Hematopoietic multipotent progenitor cell treated with erythropoietin and hydrocortisone succinate and interleukin-3 and kit ligand, for 4 days (in vitro differentiated cells): ENCODE measurements around the gene BAIAP2.

Experiments used
- DNase-seq: peaks from one replicate; pipeline ENCODE4 v3.0.0-alpha.2; 2015

Gene BAIAP2

DNA sequence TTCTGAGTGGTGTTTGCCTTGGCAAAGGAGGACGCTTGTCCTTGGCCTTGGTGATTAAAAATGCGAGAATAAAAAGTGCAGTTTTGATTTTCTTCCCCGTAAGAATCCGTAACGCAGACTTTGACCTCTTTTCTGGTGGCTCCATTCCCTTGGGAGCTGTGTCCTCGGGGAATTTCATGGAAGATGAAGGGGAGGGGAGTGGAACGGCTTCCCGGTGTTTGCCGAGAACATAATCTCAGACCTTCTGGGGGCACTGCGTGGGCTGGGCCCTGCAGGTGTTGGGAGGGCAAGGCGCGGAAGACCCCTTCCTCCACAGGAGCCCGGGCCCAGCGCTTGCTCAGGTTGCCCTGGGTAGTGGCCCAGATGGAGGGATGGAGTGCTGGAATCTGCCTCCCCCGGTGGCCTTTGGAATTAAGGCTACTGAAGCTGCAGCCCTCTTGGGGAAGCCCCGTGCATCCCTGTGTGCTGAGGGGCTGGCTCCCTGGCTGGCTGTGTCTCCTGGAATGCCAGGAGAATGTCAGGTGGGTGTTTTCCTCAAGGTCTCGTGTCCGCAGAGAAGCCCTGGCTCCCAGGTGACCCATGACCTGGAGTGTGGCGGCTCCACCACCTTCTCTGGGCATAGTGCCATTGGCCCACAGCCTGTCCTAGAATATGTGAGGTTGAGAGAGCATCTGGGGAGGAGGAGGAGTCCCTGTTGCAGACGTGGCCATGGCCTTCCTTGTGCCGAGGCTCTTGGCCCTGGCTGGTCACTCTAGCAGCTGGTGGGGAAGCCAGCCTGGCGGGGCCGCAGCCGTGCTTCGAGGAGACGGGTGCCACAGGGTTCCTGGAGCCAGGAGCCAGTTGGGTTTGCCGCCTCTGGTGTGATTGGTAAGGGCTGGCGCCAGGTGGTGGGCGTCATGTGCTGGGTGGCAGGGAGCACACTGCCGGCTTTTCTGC lies 3.1 kb downstream of the BAIAP2 start:
- no peak for DNase-seq

DNA sequence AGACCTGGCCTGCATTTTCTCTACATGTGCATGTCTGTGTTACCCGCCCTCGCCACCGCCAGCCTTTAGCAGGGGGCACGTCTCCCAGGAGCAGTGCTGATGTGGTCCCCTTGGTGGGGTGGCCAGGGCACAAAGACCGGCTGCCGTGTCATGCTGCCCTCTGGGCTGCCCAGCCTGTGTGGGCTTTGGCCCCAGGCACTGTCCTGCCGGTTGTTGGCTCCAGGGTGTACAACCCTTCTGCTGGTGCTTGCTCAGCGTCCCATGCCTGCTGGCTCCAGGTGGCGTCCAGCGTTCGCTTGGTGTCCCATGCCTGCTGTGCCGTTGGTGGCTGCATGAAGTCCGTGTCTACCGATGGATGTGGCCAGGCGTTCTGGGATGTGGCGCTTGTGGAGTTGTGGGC lies 4.1 kb downstream of the BAIAP2 start:
- DNase-seq = no peak

- DNase-seq = no peak
These were observed 5.2 kb downstream of the BAIAP2 start for GRCh38 chr17:81039854-81040758.

DNA sequence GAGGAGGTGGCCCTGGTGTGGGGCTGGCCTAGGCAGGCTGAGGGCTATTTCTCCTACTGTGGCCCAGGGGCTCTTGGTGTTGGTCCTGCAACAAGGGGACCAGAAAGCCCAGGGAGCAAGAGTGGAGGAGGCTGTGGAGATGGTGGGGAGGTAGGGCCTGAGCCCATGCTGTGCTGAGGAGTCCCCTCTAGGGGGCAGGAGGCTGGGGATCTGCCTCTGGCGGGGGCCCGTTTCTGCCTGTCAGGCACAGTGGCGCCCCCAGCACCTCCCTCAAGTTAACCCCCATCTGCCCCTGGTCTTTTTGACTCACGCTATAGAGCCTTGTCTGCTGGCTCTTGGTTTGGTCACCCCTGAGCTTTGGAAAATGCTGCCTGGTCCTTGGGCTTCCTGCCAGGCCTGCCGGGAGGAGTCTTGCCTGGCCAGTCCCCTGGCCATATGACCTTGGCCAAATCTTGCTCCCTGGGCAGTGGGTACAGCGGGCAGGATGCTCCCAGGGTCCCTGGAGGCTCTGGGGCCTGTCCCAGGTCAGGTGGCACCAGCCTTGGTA lies 5.9 kb downstream of the BAIAP2 start:
- DNase-seq = peak; percentile 67

- no peak for DNase-seq
These were observed 7.7 kb downstream of the BAIAP2 start for GRCh38 chr17:81042606-81043005.

DNA sequence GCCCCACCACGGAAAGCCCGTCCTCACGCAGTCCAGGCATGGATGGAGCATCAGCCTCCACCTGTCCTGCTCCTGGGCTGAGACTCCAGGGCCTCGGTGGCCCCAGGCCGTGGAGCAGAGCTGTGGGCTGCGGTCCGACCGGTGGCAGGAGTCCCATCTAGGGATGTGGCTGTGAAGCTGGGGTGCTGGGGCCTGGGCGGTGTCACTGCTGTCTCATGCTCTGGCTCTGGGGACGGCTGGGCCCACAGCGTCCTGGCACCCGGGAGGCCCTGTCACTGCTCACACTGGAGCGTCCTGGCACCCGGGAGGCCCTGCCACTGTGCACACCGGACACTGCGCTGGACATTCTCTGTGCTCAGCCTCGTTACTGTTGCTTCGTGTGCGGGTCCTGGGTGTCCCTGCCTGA lies 8.4 kb downstream of the BAIAP2 start:
- DNase-seq = no peak

DNA sequence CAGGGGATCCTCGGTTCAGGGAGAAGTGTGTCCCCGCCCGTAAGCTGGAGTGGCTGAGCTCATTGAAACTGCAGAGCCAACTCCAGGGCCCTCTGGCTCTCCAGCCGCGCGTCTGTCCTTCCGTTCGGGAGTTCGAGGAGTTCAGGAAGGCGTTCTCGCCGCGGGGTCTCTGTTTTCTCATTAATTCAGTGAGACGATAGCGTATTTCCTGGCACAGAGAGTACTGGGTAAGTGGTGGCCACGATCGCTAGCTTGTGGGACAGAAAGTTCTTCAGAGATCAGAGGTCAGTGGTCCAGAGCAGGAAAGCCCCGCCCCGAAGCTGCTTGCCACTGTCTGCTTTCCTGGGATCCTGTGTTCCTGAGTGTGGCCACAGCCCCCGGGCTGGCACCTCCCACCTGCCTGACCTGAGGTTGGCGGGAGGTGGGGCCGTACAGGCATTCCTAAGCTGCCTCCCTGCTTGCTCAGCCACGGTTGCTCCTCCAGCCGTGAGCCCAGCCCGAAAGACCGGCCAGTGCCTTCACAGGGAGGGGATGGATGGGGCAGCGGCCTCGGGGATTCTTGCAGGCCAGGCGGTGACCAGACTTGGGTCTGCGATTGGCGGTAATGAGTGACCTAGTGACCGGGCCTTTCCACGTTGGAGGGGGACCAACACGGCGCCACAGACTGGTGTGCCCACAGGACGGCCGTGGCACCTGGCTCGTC lies 8.9 kb downstream of the BAIAP2 start:
- DNase-seq = no peak

GRCh38 chr17:81044428-81044763 lies 9.4 kb downstream of the BAIAP2 start:
- no peak for DNase-seq

DNA sequence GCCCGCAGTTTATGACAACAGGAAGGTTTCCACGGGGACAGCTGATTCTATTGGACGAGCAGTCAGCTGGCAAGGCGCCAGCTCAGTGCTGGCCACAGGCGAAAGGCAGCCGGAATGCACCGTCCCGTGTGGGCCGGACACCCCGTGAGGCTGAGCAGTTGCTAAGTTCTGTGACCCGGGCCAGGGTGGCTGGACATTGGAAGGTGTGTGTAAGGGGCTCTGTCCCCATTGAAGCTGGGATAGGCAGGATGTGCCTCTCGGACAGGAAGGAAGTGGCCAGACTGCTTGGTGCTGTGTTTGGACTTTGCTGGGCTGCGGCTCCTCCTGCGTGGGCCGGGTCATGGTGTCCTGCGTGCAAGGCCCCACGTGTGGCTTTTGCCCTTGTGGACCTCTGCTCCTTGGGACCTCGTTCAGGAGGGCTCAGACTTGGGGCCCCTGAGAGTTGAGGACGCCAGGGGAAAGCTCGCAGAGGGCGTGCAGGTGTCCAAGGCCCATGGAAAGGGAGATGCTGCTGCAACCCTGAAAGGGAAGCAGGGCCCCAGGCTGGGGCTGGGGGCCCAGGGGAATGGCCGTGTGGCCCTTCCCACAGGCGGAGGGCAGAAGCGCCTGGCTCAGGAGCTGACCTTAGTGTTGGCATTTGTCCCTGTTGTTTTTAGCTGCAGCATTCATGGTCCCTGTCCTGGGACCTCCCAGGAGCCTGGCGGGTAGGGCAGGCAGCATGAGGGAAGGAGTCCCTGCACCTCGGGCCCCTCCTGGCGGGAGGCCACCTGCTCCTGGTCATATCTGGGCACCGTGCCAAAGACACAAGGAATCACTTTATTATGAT lies 10.0 kb downstream of the BAIAP2 start:
- peak; percentile 39 for DNase-seq

GRCh38 chr17:81045590-81046095 lies 10.7 kb downstream of the BAIAP2 start:
- no peak for DNase-seq

GRCh38 chr17:81046132-81046769 lies 11.3 kb downstream of the BAIAP2 start:
- no peak for DNase-seq

GRCh38 chr17:81046770-81047359 lies 11.9 kb downstream of the BAIAP2 start:
- no peak for DNase-seq

DNA sequence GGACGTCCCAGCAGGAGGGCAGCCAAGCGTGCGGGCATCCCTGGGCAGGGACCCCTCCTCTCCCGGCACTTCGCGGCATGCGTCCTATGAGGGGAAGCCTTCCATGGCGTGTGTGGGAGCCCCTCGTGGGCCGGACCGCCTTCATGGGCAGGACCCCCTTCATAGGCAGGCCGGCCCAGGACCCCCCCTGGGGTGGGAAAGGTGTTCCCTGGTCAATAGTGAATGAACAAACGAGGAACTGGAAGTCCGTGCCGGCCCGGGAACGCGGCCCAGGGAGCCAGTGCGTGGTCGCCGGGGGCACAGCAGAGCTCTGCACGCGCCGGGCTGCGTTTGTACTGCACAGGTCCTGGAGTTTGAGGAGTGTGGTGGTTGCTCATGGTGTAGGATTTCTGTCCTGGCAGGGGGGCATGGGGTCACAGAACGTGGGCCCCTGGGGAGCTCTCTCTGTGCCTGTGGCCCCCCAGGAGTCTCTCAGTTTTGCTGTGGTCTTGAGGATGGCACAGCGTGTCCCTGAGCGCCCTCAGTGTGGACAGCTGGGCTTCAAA lies 13.9 kb downstream of the BAIAP2 start:
- no peak for DNase-seq

DNA sequence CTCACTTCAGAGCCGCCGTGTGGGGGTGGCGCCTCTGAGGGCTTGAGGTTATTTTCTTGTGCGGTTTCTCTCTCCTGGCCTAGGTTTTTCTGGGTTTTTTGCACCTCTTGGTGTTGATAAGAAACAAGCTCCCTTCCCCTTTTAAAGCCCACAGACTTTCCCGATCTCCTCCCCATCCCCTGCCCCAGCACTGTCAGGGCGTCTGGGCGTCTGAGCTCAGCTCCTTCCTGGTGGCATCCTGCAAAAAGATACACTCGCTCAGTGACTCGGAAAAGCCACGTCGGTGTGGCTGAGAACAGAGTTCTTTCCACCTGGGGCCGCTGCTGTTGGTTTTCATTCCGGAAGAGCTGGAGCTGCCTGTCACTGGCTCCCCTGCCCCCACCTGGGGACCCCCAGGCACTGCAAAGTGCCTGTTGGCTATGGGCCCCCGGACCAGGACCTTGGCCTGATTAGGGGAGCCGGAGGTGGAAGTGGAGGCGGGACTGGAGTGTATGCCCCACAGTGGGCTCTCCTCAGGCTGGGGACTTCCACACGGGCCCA lies 14.5 kb downstream of the BAIAP2 start:
- DNase-seq = peak; percentile 44

- DNase-seq = no peak
These were observed 15.1 kb downstream of the BAIAP2 start for GRCh38 chr17:81049973-81050551.

- no peak for DNase-seq
These were observed 16.0 kb downstream of the BAIAP2 start for GRCh38 chr17:81050645-81051625.

GRCh38 chr17:81052199-81052997 lies 17.4 kb downstream of the BAIAP2 start:
- DNase-seq = no peak
